Stimulated activated CD8-positive, alpha-beta memory T cell treated with anti-CD3 and anti-CD28 coated beads, Interleukin-7, amount 100 ng/mL, for 48 hours (primary cell): ENCODE measurements around the gene PSMD11.

ENCODE experiments used
- DNase-seq, 2 donors: peaks; one replicate each; pipeline ENCODE4 v3.0.0-alpha.2; 2020; ENCODE audit warnings: low read depth in 1 of 2; ENCODE audit errors: extremely low read depth in 1 of 2

Gene PSMD11

DNA sequence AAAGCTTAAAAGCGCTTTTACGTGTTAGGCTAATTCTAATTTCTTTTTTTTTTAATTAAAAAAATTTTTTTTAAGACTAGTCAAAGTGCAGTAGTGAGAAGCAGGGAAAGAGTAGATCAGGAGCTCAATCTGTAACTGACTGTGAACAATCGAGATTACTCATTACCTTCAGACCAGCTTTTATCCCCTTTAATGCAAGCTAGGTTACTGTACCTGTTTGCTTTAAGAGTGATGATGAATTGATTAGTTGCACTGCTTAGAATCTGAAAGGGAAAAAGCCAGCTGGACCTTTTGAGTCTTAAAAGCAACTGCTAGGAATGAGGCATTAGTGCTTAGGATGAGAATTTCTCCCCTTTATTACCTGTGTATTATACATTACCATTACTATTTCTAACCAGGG is 19.0 kb downstream of the PSMD11 start:
- DNase-seq, result no peak

DNA sequence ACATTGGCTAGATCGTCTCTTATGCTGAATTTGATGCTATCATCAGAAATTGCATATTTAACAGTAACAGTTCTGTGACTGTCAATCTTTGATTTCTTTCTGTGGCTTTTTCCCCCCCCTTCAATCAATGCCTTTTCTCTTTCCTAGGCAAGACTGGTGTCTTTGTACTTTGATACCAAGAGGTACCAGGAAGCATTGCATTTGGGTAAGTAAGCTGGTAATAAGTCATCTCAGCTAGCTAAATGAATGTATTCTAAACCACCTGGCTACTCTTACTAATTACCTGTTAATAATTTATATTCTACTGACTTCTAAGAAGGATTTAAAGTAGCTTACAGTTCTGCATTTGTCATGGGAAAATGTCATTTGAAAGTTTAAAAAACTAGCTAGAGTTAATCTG is 20.1 kb downstream of the PSMD11 start:
- DNase-seq, result no peak

DNA sequence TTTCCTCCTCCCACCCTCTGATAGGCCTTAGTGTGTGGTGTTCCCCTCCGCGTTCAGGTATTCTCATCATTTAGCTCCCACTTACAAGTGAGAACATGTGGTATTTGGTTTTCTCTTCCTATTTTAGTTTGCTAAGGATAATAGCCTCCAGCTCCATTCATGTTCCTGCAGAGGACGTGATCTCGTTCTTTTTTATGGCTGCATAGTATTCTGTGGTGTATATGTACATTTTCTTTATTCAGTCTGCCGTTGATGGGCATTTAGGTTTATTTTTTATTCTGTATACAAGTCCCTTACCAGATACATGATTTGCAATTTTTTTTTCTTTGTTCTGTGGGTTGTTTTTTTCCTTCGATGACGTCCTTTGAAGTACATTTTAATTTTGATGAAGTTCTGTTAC is 23.6 kb downstream of the PSMD11 start:
- DNase-seq, result no peak

DNA sequence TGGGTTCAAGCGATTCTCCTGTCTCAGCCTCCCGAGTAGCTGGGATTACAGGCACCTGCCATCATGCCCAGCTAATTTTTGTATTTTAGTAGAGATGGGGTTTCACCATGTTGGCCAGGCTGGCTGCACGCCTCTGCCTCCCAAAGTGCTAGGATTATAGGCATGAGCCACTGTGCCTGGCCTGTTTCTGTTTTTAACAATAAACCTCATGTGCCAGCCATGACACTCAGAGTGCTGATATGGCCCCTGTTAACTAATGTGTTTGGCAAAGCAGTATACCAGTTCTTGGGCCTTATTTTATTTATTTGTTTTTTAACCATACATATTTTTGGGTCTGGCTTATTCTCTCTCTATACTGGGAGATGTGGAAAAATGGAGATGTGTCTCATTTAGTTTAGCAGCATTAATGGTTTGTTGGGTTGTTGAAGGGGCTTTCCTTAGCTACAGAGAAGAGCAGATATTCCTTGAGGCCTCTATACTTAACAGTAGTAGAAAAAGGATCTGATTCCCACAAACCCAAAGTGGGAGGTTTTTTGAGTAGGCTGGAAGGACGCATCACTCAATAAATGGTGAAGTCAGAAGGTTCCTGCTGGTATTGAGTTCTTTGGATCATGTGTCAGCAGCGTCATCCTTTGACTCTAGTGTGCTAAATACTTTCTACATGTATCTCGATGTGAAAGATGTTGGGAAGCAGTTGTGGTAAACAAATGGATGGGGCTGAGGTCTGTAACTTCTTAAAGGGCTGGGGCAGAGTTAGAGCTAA is 26.3 kb downstream of the PSMD11 start:
- DNase-seq, result no peak

DNA sequence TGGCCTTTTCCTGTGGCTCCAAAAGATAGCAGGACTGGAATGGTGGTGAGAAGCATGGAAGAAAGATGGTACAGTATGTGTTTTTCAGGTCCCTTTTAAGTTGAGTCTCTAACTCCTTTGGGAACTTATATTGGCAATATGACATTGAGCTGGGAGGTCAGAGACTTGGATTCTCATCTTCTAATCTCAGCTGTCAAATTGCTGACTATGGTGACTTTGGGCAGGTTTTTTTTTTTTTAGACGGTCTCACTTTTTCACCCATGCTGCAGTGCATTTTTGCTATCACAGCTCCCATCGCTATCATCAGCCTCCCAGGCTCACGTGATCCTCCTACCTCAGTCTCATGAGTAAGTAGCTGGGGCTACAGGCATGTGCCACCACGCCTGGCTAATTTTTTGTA is 27.3 kb downstream of the PSMD11 start:
- DNase-seq, result no peak

DNA sequence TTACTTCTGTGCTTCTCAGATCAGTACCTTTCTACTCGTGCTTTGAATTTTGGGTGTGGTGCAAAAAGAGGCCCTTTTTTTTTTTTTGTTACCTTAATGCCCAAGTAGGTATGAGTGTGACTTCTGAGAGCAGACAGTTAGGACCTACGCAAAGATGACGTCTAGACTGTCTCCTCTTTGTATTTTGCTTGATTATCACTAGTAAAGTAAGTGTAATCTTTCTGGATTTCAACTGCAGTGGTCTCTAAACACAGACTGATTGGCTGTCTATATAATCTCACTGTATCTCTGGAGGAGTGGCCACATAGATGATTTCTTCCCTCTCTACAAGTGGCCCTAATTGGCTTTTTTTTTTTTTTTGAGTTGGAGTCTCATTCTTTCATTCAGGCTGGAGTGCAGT is 30.9 kb downstream of the PSMD11 start:
- no peak for DNase-seq

DNA sequence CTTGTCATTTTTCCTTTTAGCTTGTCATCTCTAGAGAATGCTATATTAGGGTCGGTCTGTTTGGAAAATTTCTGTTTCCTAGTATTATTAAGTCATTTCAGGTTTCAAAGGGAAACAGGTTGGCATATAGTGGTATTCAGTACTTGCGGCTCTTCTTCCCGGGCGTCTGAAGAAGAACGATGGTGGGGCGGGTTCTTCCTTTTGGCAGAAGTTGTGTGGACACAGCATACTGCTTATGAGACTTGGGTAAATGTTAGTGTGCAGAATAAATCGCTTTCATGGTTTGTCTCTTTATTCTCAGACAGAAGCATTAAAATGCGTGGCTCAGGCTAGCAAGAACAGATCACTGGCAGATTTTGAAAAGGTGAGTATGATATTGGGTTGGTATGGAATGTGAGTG is 32.9 kb downstream of the PSMD11 start:
- no peak for DNase-seq

DNA sequence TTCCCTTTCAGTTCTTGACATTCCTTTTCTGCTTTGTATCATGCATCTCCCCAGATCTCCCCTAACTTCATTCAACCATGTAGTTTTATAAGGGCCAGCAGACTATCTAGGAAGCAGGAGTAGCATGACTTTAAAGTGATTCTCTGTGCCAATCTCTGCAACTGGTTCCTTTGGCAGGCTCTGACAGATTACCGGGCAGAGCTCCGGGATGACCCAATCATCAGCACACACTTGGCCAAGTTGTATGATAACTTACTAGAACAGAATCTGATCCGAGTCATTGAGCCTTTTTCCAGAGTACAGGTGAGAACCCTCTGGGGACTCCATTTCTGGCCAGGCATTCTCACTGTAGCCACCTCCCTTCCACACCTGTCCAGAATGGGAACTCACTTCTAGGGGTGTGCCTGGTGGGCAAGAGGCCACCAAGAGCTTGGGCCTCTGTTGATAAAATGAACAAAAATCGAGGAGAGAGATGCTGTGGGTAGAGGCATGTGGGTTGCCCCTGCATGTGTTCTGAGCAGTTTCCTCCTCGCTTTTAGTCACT is 34.8 kb downstream of the PSMD11 start:
- DNase-seq, result no peak

DNA sequence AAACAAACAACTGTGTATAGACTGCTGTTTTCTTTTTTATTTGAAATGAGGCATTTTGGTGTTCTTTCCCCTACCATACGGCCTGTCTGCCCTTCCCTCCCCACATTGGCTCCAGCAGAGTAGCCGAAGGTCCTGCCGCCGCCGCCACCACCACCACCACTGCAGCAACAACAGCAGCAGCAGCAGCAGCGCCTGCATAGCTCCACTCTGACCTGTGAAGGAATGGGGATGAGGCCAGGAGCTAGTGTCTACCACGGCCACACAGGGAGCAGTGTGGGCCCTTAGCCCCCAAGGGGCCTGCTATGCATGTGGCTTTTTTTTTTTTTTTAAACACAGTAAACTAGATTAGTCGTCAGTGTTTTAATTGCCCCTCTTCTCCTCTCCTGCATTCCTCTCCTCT is 36.9 kb downstream of the PSMD11 start:
- DNase-seq, result no peak

DNA sequence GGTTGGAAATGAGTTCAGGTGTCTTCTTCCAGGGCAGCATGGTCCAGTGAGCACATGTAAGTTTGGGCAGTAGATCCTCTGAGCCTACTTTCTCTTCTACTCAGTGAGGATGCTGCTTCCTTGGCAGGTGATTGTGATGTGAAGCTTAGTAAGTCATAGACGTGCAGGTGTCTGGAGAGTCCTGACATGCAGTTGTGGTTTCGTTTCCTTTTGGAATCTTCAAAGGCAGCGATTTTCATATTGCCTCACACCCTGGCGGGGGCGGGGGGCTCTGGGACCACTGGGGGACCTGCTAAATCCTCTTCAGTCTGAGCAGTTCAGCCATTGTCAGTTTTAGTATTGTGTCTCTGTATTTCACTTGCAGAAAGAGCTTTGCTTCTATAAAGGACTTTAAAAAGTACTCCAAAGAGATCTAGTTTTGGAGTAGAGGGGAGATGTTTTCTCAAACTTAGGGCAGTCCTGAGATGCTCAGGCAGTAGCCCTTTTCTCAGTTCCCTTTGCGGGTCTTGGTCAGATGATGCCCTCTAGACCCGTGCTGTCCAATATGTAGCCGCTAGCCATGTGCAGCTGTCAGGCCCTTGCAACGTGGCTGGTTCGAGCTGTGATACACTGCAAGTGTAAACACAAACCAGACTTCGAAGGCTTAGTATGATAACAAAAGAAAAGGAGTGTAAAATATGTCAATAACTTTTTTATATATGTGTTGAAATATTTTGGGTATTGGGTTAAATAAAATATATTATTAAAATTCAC is 38.4 kb downstream of the PSMD11 start:
- no peak for DNase-seq

DNA sequence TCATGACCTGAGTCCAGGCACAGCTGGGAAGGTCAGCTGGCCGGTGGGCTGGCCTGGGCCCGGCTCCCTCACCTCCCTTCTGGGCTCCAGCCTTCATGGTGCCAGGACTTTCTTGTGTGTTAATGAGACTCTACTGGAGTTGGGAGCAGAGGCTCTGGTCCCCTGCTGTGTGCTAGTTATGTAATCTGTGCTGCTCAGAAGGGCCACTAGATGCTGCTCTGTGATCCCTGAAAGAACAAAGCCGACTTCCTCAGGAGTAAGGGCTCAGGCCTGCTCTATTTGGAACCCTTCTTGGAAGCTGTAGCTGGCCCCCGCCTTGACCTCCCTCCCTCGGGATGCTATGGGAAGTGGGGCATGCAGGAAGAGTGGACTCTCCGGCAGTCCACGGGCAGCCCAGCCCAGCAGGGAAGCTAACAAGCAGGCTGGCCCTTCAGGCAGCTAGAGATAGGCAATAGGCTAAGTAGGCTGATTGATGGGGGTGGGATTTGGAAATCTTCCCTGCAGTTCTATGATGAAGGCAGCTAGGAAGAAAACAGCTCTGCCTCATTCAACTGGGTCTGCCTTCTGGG is 39.2 kb downstream of the PSMD11 start:
- DNase-seq, result no peak

DNA sequence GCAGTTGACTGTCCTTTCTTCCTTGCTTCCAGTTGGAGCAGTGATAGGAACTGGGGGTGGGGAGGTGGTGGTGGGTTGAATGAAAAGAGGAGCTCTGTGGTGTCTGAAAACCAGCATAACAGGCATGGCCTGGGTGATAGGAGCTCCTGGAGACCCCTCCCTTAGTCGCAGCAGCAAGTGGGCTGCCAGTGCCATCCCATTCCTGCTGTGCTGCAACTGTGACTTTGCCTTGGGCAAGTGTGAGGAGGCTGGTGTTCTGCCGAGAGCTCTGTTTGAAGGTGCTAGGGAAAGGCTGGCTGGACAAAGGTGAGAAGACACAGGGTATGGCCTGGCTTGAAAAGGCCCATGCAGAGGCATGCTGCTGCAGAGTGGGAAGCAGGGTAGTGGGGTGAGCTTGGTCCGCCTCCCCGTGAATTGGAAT is 39.7 kb downstream of the PSMD11 start:
- DNase-seq, result no peak

DNA sequence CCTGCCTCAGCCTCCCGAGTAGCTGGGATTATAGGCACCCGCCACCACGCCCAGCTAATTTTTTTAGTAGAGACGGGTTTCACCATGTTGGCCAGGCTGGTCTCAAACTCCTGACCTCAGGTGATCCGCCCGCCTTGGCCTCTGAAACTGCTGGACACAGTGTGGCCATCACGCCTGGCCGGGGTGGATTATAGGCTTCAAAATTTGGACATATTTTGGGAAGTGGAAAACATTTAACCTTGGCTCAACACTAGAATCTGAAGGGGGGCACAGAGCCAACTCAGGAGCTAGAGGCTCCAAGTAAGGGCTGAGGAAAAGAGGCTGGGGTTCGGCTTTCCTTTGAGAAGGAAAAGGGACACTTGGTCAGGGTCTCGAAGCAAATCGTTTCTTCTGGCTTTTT is 40.3 kb downstream of the PSMD11 start:
- no peak for DNase-seq

DNA sequence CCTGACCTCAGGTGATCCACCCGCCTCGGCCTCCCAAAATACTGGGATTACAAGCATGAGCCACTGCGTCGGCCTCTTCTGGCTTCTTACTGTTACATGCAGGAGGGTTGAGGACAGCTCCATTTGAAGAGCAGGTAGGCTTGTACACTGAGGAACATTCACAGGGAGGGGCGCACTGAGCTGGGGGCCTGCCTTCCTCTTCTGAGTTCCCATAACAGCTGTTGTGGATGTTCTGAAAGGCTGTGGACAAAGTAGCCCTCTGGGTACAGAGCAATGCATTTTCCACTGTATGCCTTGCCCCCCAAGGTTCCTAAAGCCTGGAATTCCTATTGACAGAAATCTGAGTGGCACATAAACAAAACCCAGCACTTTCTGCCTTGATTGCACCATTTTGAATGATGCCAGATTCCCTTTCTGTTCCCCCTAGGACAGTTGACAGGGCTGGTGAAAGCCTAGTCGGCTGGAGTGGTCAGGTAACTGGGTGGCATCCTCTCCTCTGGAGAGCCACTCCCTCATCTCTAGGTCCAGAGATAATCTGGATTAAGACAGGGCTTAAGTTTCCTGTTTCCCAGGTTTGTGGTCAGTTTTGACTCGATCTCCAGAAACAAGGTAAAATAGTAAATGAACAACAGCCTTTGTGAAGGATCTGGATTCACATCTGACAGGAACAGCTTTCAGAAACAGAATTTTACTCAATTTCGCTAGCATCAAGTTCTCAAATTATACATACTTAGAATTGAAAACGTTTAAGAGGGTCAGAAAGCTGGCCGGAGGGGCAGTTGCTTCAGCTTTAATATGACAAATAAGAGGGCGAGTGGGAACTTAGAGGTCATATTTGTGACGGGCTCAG is 41.2 kb downstream of the PSMD11 start:
- DNase-seq, result no peak

DNA sequence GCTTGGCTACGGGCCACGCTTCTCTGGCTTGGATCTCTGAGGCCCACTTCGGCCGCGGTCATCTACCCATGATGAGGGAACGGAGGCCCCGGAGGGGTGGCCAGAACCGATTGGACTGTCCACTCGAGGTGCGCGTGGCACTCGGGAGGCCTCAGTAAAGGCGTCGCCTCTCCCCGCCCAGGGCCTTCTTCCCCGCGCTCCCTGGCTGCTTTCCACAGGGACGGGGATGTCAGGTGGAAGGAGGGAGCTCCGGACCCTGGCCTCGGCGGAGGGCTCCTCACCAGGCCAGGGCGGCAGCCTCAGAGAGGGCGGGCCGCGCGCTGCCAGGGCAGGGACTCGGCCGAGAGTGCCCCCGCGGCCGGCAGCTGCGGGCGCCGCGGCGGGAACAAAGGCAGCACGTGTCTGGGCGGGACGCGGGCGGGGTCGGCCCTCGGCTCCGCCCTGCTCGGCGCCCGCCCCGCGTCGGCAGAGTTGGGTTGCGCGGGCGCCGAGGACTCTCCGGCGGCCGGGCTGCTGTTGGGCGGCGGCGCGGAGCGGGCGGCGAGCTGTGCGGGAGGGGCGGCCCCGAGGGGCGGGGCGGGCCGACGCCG is 41.9 kb downstream of the PSMD11 start:
- peak; percentile 33 to 42 for DNase-seq

DNA sequence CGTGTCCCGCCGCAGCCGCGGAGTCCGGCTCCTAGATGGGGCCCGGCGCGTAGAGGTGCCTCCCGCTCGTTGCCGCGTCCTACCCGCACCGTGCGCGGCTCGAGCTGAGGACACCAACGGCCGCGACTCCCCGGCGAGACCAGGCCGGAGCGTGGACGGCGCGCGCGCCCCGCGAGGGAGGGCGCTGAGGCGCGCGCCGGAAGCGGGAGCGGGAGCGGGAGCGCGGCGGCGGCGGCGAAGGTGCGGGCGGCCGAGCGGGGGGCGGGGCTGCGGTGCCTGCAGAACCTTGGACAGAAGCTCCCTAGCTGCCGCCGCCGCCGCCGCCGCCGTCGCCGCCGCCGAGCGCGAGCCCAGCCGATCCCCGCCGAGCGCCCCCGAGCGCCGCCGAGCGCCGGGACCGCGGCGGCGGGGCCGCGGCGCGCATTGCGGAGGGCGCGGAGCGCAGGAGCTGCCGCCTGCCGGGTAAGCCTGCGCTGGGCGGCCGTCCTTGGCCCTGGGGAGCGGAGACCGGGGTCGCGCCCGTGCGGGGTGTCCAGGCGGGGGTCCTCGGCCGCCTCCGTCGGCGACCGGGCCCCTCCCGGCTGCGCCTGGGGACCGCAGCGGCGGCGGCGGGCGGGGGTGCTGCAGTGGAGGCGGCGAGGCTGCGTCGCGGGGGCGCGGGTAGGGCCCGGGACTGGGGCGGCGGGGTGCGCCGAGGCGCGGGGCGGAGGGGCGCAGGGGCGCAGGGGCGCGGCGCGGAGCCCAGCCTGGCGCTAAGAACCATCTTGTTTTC is 42.6 kb downstream of the PSMD11 start, which contains the start of gene CDK5R1:
Gene CDK5R1, plus strand, starts transcription at position 293 of the 772 bp plus-strand sequence. CDS start 628 bp downstream, outside the sequence.
- peak; percentile 41 to 46 for DNase-seq

DNA sequence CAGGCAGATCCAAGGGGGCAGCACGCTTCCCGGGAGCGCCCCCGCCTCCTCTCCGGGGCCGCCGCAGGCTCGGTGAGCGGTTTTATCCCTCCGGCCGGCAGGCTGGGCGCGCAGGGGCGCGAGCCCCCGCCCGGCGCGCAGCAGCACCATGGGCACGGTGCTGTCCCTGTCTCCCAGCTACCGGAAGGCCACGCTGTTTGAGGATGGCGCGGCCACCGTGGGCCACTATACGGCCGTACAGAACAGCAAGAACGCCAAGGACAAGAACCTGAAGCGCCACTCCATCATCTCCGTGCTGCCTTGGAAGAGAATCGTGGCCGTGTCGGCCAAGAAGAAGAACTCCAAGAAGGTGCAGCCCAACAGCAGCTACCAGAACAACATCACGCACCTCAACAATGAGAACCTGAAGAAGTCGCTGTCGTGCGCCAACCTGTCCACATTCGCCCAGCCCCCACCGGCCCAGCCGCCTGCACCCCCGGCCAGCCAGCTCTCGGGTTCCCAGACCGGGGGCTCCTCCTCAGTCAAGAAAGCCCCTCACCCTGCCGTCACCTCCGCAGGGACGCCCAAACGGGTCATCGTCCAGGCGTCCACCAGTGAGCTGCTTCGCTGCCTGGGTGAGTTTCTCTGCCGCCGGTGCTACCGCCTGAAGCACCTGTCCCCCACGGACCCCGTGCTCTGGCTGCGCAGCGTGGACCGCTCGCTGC is 43.3 kb downstream of the PSMD11 start:
- DNase-seq, result no peak

DNA sequence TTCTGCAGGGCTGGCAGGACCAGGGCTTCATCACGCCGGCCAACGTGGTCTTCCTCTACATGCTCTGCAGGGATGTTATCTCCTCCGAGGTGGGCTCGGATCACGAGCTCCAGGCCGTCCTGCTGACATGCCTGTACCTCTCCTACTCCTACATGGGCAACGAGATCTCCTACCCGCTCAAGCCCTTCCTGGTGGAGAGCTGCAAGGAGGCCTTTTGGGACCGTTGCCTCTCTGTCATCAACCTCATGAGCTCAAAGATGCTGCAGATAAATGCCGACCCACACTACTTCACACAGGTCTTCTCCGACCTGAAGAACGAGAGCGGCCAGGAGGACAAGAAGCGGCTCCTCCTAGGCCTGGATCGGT is 43.9 kb downstream of the PSMD11 start:
- no peak for DNase-seq

DNA sequence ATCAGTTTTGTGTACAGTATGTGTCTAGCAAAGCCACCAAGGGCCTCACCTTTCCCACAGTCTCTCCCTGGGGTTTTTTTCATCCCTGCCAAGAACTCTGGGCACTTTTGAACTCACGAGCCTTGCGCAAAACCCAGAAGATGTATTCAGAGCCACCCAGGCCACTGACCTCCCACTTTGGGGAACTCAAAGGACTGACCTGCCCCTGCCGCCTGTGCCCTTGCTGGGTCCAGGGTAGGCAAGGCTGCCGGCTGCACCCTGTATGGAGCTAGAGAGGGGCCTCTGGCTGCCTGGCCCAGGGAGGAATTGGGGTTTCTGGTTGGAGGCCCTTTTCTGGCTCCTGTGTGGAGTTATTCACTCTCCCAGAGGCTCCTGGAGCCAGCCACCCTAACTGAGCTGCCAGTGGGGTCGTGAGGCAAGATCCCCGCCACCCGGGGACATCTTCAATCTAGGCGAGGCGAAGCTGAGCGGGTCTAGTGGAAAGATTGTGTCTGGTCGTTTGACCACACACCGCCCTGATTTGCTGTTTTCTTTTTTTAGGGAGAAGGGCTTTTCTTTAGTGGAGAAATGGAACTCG is 44.4 kb downstream of the PSMD11 start:
- no peak for DNase-seq
